ENCODE results near the gene NOL4L. TPM values are rescaled to one million over a fixed set of nuclear protein-coding genes. Genes with fewer than 3 reads are reported as not detected.

Gene NOL4L
- total and polyA plus RNA-seq, 9 donors = 3.3 to 17.1 (median 10.6) TPM

GRCh38 chr20:32400476-32400875, 184.7 kb downstream of the NOL4L start:
- TF ChIP-seq, protein P1, sequence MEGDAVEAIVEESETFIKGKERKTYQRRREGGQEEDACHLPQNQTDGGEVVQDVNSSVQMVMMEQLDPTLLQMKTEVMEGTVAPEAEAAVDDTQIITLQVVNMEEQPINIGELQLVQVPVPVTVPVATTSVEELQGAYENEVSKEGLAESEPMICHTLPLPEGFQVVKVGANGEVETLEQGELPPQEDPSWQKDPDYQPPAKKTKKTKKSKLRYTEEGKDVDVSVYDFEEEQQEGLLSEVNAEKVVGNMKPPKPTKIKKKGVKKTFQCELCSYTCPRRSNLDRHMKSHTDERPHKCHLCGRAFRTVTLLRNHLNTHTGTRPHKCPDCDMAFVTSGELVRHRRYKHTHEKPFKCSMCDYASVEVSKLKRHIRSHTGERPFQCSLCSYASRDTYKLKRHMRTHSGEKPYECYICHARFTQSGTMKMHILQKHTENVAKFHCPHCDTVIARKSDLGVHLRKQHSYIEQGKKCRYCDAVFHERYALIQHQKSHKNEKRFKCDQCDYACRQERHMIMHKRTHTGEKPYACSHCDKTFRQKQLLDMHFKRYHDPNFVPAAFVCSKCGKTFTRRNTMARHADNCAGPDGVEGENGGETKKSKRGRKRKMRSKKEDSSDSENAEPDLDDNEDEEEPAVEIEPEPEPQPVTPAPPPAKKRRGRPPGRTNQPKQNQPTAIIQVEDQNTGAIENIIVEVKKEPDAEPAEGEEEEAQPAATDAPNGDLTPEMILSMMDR (IDR thresholded peaks at IDR 0.05) = no peak
- TF ChIP-seq POLR2A (IDR thresholded peaks at IDR 0.05) = no peak
- no peak for TF ChIP-seq EP300 (IDR thresholded peaks at IDR 0.05)
- no peaks in the 10 kb centered on the region for H3K9me3 ChIP-seq
- 95 to 96% (median 96%) methylated on average over 1 of the region's 1 CpG for WGBS, 3 donors
- no peaks in the 10 kb centered on the region for H3K4me1 ChIP-seq (ENCODE audit: insufficient read depth)
- H3K27me3 ChIP-seq = no peaks in the 10 kb centered on the region
- H3K36me3 ChIP-seq = no peaks in the 10 kb centered on the region
- H3K4me3 ChIP-seq = no peak overlapping the region
- no peak for DNase-seq
- intact Hi-C loops (cut with DNase I) = no loop called here
- no peak overlapping the region for H3K27ac ChIP-seq

DNA sequence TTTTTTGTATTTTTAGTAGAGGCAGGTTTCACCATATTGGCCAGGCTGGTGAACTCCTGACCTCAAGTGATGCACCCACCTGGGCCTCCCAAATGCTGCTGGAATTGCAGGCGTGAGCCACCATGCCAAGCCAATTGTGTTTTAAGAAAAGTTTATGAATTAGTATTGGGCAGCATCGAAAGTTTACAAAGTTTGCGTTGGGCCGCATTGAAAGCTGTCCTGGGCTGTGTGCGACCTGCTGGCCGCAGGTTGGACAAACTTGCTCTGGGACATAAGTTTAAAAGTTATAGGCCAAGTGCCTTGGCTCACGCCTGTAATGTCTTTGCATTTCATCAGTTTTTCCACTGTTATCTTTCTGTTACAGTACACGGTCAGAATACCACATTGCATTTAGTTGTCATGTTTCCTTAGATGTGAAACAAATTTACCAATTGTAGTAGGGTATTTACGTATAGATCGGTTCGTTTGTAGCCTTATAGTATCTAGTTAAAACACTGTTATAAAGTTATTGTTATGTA, 187.5 kb downstream of the NOL4L start:
- no peak for DNase-seq
- TF ChIP-seq, protein P1 (IDR thresholded peaks at IDR 0.05) = no peak
- TF ChIP-seq EP300 (IDR thresholded peaks at IDR 0.05) (no peak), POLR2A (IDR thresholded peaks at IDR 0.05) (no peak)
- Histone ChIP-seq H3K4me3 (no peak overlapping the region), H3K27me3 (no peaks in the 10 kb centered on the region), H3K9me3 (no peaks in the 10 kb centered on the region), H3K4me1 (ENCODE audit: insufficient read depth) (no peaks in the 10 kb centered on the region), H3K36me3 (no peaks in the 10 kb centered on the region), H3K27ac (no peak overlapping the region)
- intact Hi-C loops (cut with DNase I) = no loop called here
- WGBS, 3 donors = 87 to 89% (median 88%) methylated on average over 11 of the region's 11 CpGs

DNA sequence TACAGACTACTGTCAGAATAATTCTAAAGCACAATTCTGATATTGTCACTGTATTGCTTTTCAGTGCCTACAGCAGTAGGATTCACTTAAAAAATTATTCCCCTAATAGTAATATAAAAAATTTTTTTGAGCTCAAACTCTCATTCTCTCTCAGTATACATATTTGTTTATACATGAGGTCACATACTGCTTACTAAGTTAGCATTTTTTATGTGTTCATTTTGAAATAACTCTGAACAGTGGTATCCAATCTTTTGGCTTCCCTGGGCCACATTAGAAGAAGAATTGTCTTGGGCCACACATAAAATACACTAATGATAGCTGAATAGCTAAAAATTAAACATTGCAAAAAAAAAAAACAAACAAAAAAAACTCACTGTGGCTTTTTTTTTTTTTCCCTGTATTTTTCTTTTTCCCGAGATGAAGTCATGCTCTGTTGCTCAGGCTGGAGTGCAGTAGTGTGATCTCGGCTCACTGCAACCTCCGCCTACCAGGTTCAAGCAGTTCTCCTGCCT, 188.4 kb downstream of the NOL4L start:
- H3K27me3 ChIP-seq = no peaks in the 10 kb centered on the region
- WGBS, 3 donors = 32 to 50% (median 49%) methylated on average over 3 of the region's 3 CpGs
- TF ChIP-seq, protein P1 (IDR thresholded peaks at IDR 0.05) = no peak
- TF ChIP-seq POLR2A (IDR thresholded peaks at IDR 0.05) = no peak

GRCh38 chr20:32395066-32395465, 190.1 kb downstream of the NOL4L start:
- no peaks in the 10 kb centered on the region for H3K9me3 ChIP-seq
- no peaks in the 10 kb centered on the region for H3K36me3 ChIP-seq
- H3K27me3 ChIP-seq = no peaks in the 10 kb centered on the region
- no peak overlapping the region for H3K27ac ChIP-seq
- H3K4me3 ChIP-seq = no peak overlapping the region
- no peaks in the 10 kb centered on the region for H3K4me1 ChIP-seq (ENCODE audit: insufficient read depth)
- 79 to 83% (median 80%) methylated on average over 3 of the region's 3 CpGs for WGBS, 3 donors
- TF ChIP-seq, protein P1 (IDR thresholded peaks at IDR 0.05) = no peak
- TF ChIP-seq POLR2A (IDR thresholded peaks at IDR 0.05) (no peak), EP300 (IDR thresholded peaks at IDR 0.05) (no peak)
- intact Hi-C loops (cut with DNase I) = no loop called here
- no peak for DNase-seq

More for the DNA sequence above, 188.4 kb downstream of the NOL4L start:
- Histone ChIP-seq H3K9me3 (no peaks in the 10 kb centered on the region), H3K27ac (no peak overlapping the region), H3K36me3 (no peaks in the 10 kb centered on the region), H3K4me1 (ENCODE audit: insufficient read depth) (no peaks in the 10 kb centered on the region), H3K4me3 (no peak overlapping the region)
- intact Hi-C loops (cut with DNase I) = no loop called here
- DNase-seq = no peak

Other genes with a start within 250 kb of the NOL4L start
- gene ASXL1, start 227.0 kb downstream of the NOL4L start, total RNA-seq = 10 to 100 TPM; 52.6 to 85.1 (median 71.2) TPM
- 10 to 100 TPM; 31.6 to 49.7 TPM for gene ASXL1, start 227.0 kb downstream of the NOL4L start, polyA plus RNA-seq
- 1 to 10 TPM in 1 of 7 donors, under 1 TPM in 5, not detected in 1; 0.11 to 1.1 (median 0.55) TPM for gene C20orf203, start 88.6 kb upstream of the NOL4L start, total RNA-seq
- under 1 TPM; 0.08 to 0.28 TPM for gene C20orf203, start 88.6 kb upstream of the NOL4L start, polyA plus RNA-seq
- gene COMMD7, start 158.1 kb upstream of the NOL4L start, total RNA-seq = 10 to 100 TPM; 14.2 to 38.4 (median 25.4) TPM
- 10 to 100 TPM; 36.0 to 51.8 TPM for gene COMMD7, start 158.1 kb upstream of the NOL4L start, polyA plus RNA-seq
- 1 to 10 TPM in 2 of 7 donors, under 1 TPM in 5; 0.46 to 2.1 (median 0.80) TPM for gene DNMT3B, start 177.1 kb upstream of the NOL4L start, total RNA-seq
- gene DNMT3B, start 177.1 kb upstream of the NOL4L start, polyA plus RNA-seq = 1 to 10 TPM in 1 of 2 donors, under 1 TPM in 1; 0.67 to 1.0 TPM
- 10 to 100 TPM; 43.3 to 94.1 (median 83.2) TPM for gene MAPRE1, start 234.6 kb upstream of the NOL4L start, total RNA-seq
- 100 to 1,000 TPM in 1 of 2 donors, 10 to 100 TPM in 1; 34.9 to 110 TPM for gene MAPRE1, start 234.6 kb upstream of the NOL4L start, polyA plus RNA-seq